Measurements from ENCODE around the gene TIFAB.

TIFAB gene

GRCh38 chr5:135472141-135472540 lies 20.0 kb upstream of the TIFAB start:
- TF ChIP-seq CTCF (conservative IDR thresholded peaks at IDR 0.05; ENCODE audit: low read depth, low read length) = no peak
- DNase-seq (ENCODE audit: low read depth) = no peak
- no peak overlapping the region for H3K4me3 ChIP-seq (ENCODE audit: low read depth, low read length)

GRCh38 chr5:135471726-135472125 lies 19.6 kb upstream of the TIFAB start:
- DNase-seq (ENCODE audit: low read depth) = no peak
- TF ChIP-seq CTCF (conservative IDR thresholded peaks at IDR 0.05; ENCODE audit: low read depth, low read length) = no peak
- no peak overlapping the region for H3K4me3 ChIP-seq (ENCODE audit: low read depth, low read length)

GRCh38 chr5:135469911-135470310 lies 17.8 kb upstream of the TIFAB start:
- no peak for DNase-seq (ENCODE audit: low read depth)
- H3K4me3 ChIP-seq (ENCODE audit: low read depth, low read length) = no peak overlapping the region
- no peak for TF ChIP-seq CTCF (conservative IDR thresholded peaks at IDR 0.05; ENCODE audit: low read depth, low read length)

- DNase-seq (ENCODE audit: low read depth) = no peak
- no peak overlapping the region for H3K4me3 ChIP-seq (ENCODE audit: low read depth, low read length)
- TF ChIP-seq CTCF (conservative IDR thresholded peaks at IDR 0.05; ENCODE audit: low read depth, low read length) = no peak
These were observed 16.4 kb upstream of the TIFAB start for GRCh38 chr5:135468541-135468940.

- H3K4me3 ChIP-seq (ENCODE audit: low read depth, low read length) = no peak overlapping the region
- no peak for DNase-seq (ENCODE audit: low read depth)
- no peak for TF ChIP-seq CTCF (conservative IDR thresholded peaks at IDR 0.05; ENCODE audit: low read depth, low read length)
These were observed 15.8 kb upstream of the TIFAB start for GRCh38 chr5:135467871-135468485.

GRCh38 chr5:135467051-135467625 lies 15.0 kb upstream of the TIFAB start:
- no peak overlapping the region for H3K4me3 ChIP-seq (ENCODE audit: low read depth, low read length)
- DNase-seq (ENCODE audit: low read depth) = no peak
- TF ChIP-seq CTCF (conservative IDR thresholded peaks at IDR 0.05; ENCODE audit: low read depth, low read length) = no peak

All from choroid plexus epithelial cell (primary cell).